Ramos (cell line): ENCODE data around the gene KATNAL2.

ENCODE experiments used
- in situ Hi-C: fragments of 300-500 bp; cut with MboI; formaldehyde crosslinking; loops from one replicate; pipeline ENCODE4 v1.14.3; 2022; ENCODE audit warnings: low sequenced_read_pairs; ENCODE audit not compliant: unreplicated experiment

KATNAL2 gene

GRCh38 chr18:47108373-47108772 lies 191.0 kb downstream of the KATNAL2 start:
- in situ Hi-C loops: no loop called here

- in situ Hi-C loops: no loop called here
Observed at GRCh38 chr18:47108998-47109405, 191.6 kb downstream of the KATNAL2 start.

- in situ Hi-C loops: no loop called here
Observed at GRCh38 chr18:47109720-47110119, 192.3 kb downstream of the KATNAL2 start.

- in situ Hi-C loops: no loop called here
Observed at GRCh38 chr18:47110492-47111274, 193.3 kb downstream of the KATNAL2 start.

GRCh38 chr18:47113796-47114540 lies 196.6 kb downstream of the KATNAL2 start:
- in situ Hi-C loops: no loop called here

- in situ Hi-C loops: no loop called here
Observed at GRCh38 chr18:47115205-47115604, 197.8 kb downstream of the KATNAL2 start.

- in situ Hi-C loops: no loop called here
Observed at GRCh38 chr18:47118981-47119380, 201.6 kb downstream of the KATNAL2 start.

GRCh38 chr18:47120428-47120827 lies 203.0 kb downstream of the KATNAL2 start:
- in situ Hi-C loops: no loop called here

- in situ Hi-C loops: no loop called here
Observed at GRCh38 chr18:47121146-47121545, 203.7 kb downstream of the KATNAL2 start.

- in situ Hi-C loops: no loop called here
Observed at GRCh38 chr18:47141289-47141688, 223.9 kb downstream of the KATNAL2 start.

- in situ Hi-C loops: no loop called here
Observed at GRCh38 chr18:47143153-47143552, 225.8 kb downstream of the KATNAL2 start.

GRCh38 chr18:47143899-47144485 lies 226.6 kb downstream of the KATNAL2 start:
- in situ Hi-C loops: no loop called here

- in situ Hi-C loops: no loop called here
Observed at GRCh38 chr18:47146206-47146605, 228.8 kb downstream of the KATNAL2 start.

- in situ Hi-C loops: no loop called here
Observed at GRCh38 chr18:47149457-47150028, 232.1 kb downstream of the KATNAL2 start.

GRCh38 chr18:47150029-47150823 lies 232.8 kb downstream of the KATNAL2 start, which contains the start of gene HDHD2:
Gene HDHD2, minus strand, starts transcription at chr18:47150500. Its CDS starts 14,061 bp downstream, at chr18:47136439.
- in situ Hi-C loops: no loop called here

- in situ Hi-C loops: no loop called here
Observed at GRCh38 chr18:47150824-47151366, 233.5 kb downstream of the KATNAL2 start.

GRCh38 chr18:47151439-47151838 lies 234.0 kb downstream of the KATNAL2 start:
- in situ Hi-C loops: no loop called here
